Panc1 (cell line): Measurements from ENCODE around the gene HOTAIR.

Experiments
- POLR2AphosphoS5 ChIP-seq: IDR thresholded peaks from 2 replicates; pipeline ENCODE4 v1.6.1; 2012; ENCODE audit warnings: mild to moderate bottlenecking, low read depth, low read length, moderate library complexity
- SIN3A ChIP-seq: IDR thresholded peaks from 2 replicates; pipeline ENCODE4 v1.6.1; 2012; ENCODE audit warnings: low read depth, mild to moderate bottlenecking, low read length, moderate library complexity, borderline replicate concordance; ENCODE audit not compliant: insufficient read depth
- TCF7L2 ChIP-seq: IDR thresholded peaks from 2 replicates; pipeline ENCODE4 v1.6.1; 2011; ENCODE audit warnings: mild to moderate bottlenecking, low read depth, low read length, inconsistent platforms
- TF ChIP-seq, protein P1 (sequence below): fragments of 450-650 bp; IDR thresholded peaks from 2 replicates; pipeline ENCODE4 v1.5.1; 2017; ENCODE audit warnings: mild to moderate bottlenecking
- TF ChIP-seq, protein P2 (sequence below), 2 experiments: IDR thresholded peaks; 2 replicates each; pipeline ENCODE4 v1.6.1; 2011 to 2012; ENCODE audit warnings: low read depth in 2 of 2, control low read depth in 1 of 2, low read length in 1 of 2, mild to moderate bottlenecking in 1 of 2, moderate library complexity in 1 of 2; ENCODE audit not compliant: insufficient read depth in 1 of 2

DNA sequence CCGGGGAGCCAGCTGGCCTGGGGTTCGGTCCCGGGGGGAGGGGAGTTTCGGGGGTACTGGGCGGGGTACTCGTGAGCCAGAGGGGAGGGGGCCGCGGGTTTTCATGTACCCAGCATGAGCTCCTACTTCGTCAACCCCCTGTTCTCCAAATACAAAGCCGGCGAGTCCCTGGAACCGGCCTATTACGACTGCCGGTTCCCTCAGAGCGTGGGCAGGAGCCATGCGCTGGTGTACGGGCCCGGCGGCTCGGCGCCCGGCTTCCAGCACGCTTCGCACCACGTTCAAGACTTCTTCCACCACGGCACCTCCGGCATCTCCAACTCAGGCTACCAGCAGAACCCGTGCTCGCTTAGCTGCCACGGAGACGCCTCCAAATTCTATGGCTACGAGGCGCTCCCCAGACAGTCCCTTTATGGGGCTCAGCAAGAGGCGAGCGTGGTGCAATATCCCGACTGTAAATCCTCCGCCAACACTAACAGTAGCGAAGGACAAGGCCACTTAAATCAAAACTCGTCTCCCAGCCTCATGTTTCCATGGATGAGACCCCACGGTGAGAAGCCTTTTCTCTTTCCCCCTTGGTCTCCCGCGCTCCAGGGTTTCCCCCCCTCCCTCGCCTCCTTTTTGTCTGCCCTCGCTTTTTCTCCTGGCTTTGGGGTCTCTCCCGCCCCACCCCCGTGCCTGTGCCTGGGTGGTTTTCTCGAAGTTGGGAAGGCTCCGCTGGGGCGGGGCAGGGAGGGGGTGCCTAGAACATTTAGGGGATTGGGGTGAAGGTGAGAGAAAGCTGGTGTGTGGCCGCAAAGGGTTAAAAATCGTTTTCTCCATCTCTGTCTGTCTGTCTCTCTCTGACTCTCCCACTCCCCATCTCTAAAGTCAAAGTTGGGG lies 34.7 kb upstream of the HOTAIR start:
- TF ChIP-seq, protein P1, sequence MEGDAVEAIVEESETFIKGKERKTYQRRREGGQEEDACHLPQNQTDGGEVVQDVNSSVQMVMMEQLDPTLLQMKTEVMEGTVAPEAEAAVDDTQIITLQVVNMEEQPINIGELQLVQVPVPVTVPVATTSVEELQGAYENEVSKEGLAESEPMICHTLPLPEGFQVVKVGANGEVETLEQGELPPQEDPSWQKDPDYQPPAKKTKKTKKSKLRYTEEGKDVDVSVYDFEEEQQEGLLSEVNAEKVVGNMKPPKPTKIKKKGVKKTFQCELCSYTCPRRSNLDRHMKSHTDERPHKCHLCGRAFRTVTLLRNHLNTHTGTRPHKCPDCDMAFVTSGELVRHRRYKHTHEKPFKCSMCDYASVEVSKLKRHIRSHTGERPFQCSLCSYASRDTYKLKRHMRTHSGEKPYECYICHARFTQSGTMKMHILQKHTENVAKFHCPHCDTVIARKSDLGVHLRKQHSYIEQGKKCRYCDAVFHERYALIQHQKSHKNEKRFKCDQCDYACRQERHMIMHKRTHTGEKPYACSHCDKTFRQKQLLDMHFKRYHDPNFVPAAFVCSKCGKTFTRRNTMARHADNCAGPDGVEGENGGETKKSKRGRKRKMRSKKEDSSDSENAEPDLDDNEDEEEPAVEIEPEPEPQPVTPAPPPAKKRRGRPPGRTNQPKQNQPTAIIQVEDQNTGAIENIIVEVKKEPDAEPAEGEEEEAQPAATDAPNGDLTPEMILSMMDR = no peak
- TF ChIP-seq POLR2AphosphoS5 (no peak; the same call in 1 of the 2 replicates), TCF7L2 (no peak), SIN3A (0 out of 2 replicates have a peak, but pooled peaks have one; percentile 11)
- TF ChIP-seq, protein P2, sequence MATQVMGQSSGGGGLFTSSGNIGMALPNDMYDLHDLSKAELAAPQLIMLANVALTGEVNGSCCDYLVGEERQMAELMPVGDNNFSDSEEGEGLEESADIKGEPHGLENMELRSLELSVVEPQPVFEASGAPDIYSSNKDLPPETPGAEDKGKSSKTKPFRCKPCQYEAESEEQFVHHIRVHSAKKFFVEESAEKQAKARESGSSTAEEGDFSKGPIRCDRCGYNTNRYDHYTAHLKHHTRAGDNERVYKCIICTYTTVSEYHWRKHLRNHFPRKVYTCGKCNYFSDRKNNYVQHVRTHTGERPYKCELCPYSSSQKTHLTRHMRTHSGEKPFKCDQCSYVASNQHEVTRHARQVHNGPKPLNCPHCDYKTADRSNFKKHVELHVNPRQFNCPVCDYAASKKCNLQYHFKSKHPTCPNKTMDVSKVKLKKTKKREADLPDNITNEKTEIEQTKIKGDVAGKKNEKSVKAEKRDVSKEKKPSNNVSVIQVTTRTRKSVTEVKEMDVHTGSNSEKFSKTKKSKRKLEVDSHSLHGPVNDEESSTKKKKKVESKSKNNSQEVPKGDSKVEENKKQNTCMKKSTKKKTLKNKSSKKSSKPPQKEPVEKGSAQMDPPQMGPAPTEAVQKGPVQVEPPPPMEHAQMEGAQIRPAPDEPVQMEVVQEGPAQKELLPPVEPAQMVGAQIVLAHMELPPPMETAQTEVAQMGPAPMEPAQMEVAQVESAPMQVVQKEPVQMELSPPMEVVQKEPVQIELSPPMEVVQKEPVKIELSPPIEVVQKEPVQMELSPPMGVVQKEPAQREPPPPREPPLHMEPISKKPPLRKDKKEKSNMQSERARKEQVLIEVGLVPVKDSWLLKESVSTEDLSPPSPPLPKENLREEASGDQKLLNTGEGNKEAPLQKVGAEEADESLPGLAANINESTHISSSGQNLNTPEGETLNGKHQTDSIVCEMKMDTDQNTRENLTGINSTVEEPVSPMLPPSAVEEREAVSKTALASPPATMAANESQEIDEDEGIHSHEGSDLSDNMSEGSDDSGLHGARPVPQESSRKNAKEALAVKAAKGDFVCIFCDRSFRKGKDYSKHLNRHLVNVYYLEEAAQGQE (IDR thresholded peaks at IDR 0.05; ENCODE audit: insufficient read depth in 1 of 2, low read depth in 2 of 2, low read length in 1 of 2) = no peak
